Glutamatergic neuron (in vitro differentiated cells): Measurements from ENCODE around the gene PRCP. TPM values are rescaled to one million over a fixed set of nuclear protein-coding genes. Genes with fewer than 3 reads are reported as not detected.

Experiments used
- DNase-seq: peaks from one replicate; pipeline ENCODE4 v3.0.0; 2022
- H3K27ac Mint-ChIP-seq: one replicate; pipeline ENCODE4 v1.8.0; 2020; ENCODE audit warnings: mild to moderate bottlenecking, mixed read lengths, inconsistent platforms; ENCODE audit not compliant: unreplicated experiment
- H3K27me3 Mint-ChIP-seq: one replicate; pipeline ENCODE4 v1.8.0; 2020; ENCODE audit warnings: mild to moderate bottlenecking, moderate library complexity, mixed read lengths, inconsistent platforms; ENCODE audit not compliant: unreplicated experiment
- H3K36me3 Mint-ChIP-seq: one replicate; pipeline ENCODE4 v1.8.0; 2020; ENCODE audit warnings: mild to moderate bottlenecking, mixed read lengths, inconsistent platforms; ENCODE audit not compliant: unreplicated experiment
- H3K4me1 Mint-ChIP-seq: one replicate; pipeline ENCODE4 v1.8.0; 2020; ENCODE audit warnings: mild to moderate bottlenecking, low read depth, mixed read lengths, inconsistent platforms; ENCODE audit not compliant: unreplicated experiment
- H3K4me3 Mint-ChIP-seq: one replicate; pipeline ENCODE4 v1.8.0; 2020; ENCODE audit warnings: mild to moderate bottlenecking, mixed read lengths, inconsistent platforms; ENCODE audit not compliant: unreplicated experiment
- H3K9me3 Mint-ChIP-seq: one replicate; pipeline ENCODE4 v1.8.0; 2020; ENCODE audit warnings: mild to moderate bottlenecking, moderate library complexity, mixed read lengths, inconsistent platforms; ENCODE audit not compliant: unreplicated experiment
- CTCF ChIP-seq: fragments of 200-600 bp; sonication (generic); IDR thresholded peaks from one replicate; pipeline ENCODE4 v1.5.0; 2021; ENCODE audit not compliant: partially characterized antibody, unreplicated experiment
- total RNA-seq: library from RNA; stranded (reverse); fragmentation: NEBNext Ultra II Directional; extraction: Animal tissue kit (Norgen Biotek cat#: 25700); gene quantifications from one replicate; pipeline ENCODE4 v1.2.1, GENCODE V29; 2021; ENCODE audit not compliant: unreplicated experiment

Gene PRCP
- total RNA-seq, 1 donor from 2014 or later: 12.3 TPM

- no peak overlapping the region for H3K4me3 Mint-ChIP-seq
- no peak for DNase-seq
- no peaks in the 10 kb centered on the region for H3K9me3 Mint-ChIP-seq
- H3K36me3 Mint-ChIP-seq: no peaks in the 10 kb centered on the region
- no peak for TF ChIP-seq CTCF
- H3K4me1 Mint-ChIP-seq: no peaks in the 10 kb centered on the region
- no peaks in the 10 kb centered on the region for H3K27me3 Mint-ChIP-seq
- H3K27ac Mint-ChIP-seq: no peak overlapping the region
Measured at GRCh38 chr11:82796998-82797961, 103.0 kb downstream of the PRCP start.

- Mint-ChIP-seq H3K27me3 (no peaks in the 10 kb centered on the region), H3K4me1 (no peaks in the 10 kb centered on the region), H3K27ac (no peak overlapping the region), H3K4me3 (no peak overlapping the region), H3K36me3 (no peaks in the 10 kb centered on the region), H3K9me3 (no peaks in the 10 kb centered on the region)
- no peak for DNase-seq
- TF ChIP-seq CTCF: no peak
Measured at GRCh38 chr11:82794490-82794889, 105.7 kb downstream of the PRCP start.

- Mint-ChIP-seq H3K27me3 (no peaks in the 10 kb centered on the region), H3K4me3 (no peak overlapping the region), H3K36me3 (no peaks in the 10 kb centered on the region), H3K27ac (no peak overlapping the region), H3K9me3 (no peaks in the 10 kb centered on the region), H3K4me1 (no peaks in the 10 kb centered on the region)
- no peak for TF ChIP-seq CTCF
- DNase-seq: no peak
Measured at GRCh38 chr11:82792822-82793569, 107.2 kb downstream of the PRCP start.

GRCh38 chr11:82792319-82792718, 107.9 kb downstream of the PRCP start:
- H3K4me1 Mint-ChIP-seq: no peaks in the 10 kb centered on the region
- no peaks in the 10 kb centered on the region for H3K9me3 Mint-ChIP-seq
- no peaks in the 10 kb centered on the region for H3K36me3 Mint-ChIP-seq
- H3K27me3 Mint-ChIP-seq: no peaks in the 10 kb centered on the region
- no peak overlapping the region for H3K4me3 Mint-ChIP-seq
- DNase-seq: no peak
- no peak for TF ChIP-seq CTCF
- H3K27ac Mint-ChIP-seq: no peak overlapping the region
